ENCODE data around the gene CSNK2B.

Gene CSNK2B

GRCh38 chr6:31631681-31632278, 34.1 kb upstream of the CSNK2B start:
- Histone ChIP-seq H3K27me3 (ENCODE audit: insufficient read depth, insufficient read length) (no peaks in the 10 kb centered on the region), H3K4me1 (ENCODE audit: insufficient read depth, insufficient read length) (peaks cover 2% of the 10 kb centered on the region), H3K4me3 (ENCODE audit: insufficient read length, low read depth) (no peak overlapping the region), H3K9me3 (ENCODE audit: insufficient read depth, low read length) (no peaks in the 10 kb centered on the region), H3K9ac (ENCODE audit: insufficient read length, low read depth) (no peak overlapping the region), H3K36me3 (ENCODE audit: insufficient read depth, insufficient read length, low read length) (peaks cover 97% of the 10 kb centered on the region)
- DNase-seq (ENCODE audit: low read depth, low spot score), result no peak
- TF ChIP-seq ZNF274 (IDR thresholded peaks at IDR 0.05; ENCODE audit: low read depth, low read length), result no peak
- no peak for TF ChIP-seq SUZ12 (IDR thresholded peaks at IDR 0.05; ENCODE audit: extremely low read depth, insufficient read depth, insufficient read length)
- TF ChIP-seq YY1 (IDR thresholded peaks at IDR 0.05; ENCODE audit: insufficient read depth, insufficient read length), result no peak

- H3K9me3 ChIP-seq (ENCODE audit: insufficient read depth, low read length), result no peaks in the 10 kb centered on the region
- TF ChIP-seq YY1 (IDR thresholded peaks at IDR 0.05; ENCODE audit: insufficient read depth, insufficient read length) (no peak), ZNF274 (IDR thresholded peaks at IDR 0.05; ENCODE audit: low read depth, low read length) (no peak), SUZ12 (IDR thresholded peaks at IDR 0.05; ENCODE audit: extremely low read depth, insufficient read depth, insufficient read length) (no peak)
- H3K36me3 ChIP-seq (ENCODE audit: insufficient read depth, insufficient read length, low read length), result peaks cover 97% of the 10 kb centered on the region
- no peak for DNase-seq (ENCODE audit: low read depth, low spot score)
- H3K9ac ChIP-seq (ENCODE audit: insufficient read length, low read depth), result no peak overlapping the region
- no peak overlapping the region for H3K4me3 ChIP-seq (ENCODE audit: insufficient read length, low read depth)
- peaks cover 2% of the 10 kb centered on the region for H3K4me1 ChIP-seq (ENCODE audit: insufficient read depth, insufficient read length)
- no peaks in the 10 kb centered on the region for H3K27me3 ChIP-seq (ENCODE audit: insufficient read depth, insufficient read length)
Observed at GRCh38 chr6:31632279-31632946, 33.5 kb upstream of the CSNK2B start.

- H3K4me1 ChIP-seq (ENCODE audit: insufficient read depth, insufficient read length), result peaks cover 2% of the 10 kb centered on the region
- no peak overlapping the region for H3K9ac ChIP-seq (ENCODE audit: insufficient read length, low read depth)
- DNase-seq (ENCODE audit: low read depth, low spot score), result no peak
- H3K36me3 ChIP-seq (ENCODE audit: insufficient read depth, insufficient read length, low read length), result peaks cover 94% of the 10 kb centered on the region
- TF ChIP-seq ZNF274 (IDR thresholded peaks at IDR 0.05; ENCODE audit: low read depth, low read length) (no peak), SUZ12 (IDR thresholded peaks at IDR 0.05; ENCODE audit: extremely low read depth, insufficient read depth, insufficient read length) (no peak), YY1 (IDR thresholded peaks at IDR 0.05; ENCODE audit: insufficient read depth, insufficient read length) (no peak)
- no peaks in the 10 kb centered on the region for H3K9me3 ChIP-seq (ENCODE audit: insufficient read depth, low read length)
- H3K27me3 ChIP-seq (ENCODE audit: insufficient read depth, insufficient read length), result no peaks in the 10 kb centered on the region
- no peak overlapping the region for H3K4me3 ChIP-seq (ENCODE audit: insufficient read length, low read depth)
Observed at GRCh38 chr6:31633447-31633846, 32.4 kb upstream of the CSNK2B start.

GRCh38 chr6:31634131-31634530, 31.7 kb upstream of the CSNK2B start:
- no peak overlapping the region for H3K9ac ChIP-seq (ENCODE audit: insufficient read length, low read depth)
- H3K4me1 ChIP-seq (ENCODE audit: insufficient read depth, insufficient read length), result peaks cover 2% of the 10 kb centered on the region
- H3K27me3 ChIP-seq (ENCODE audit: insufficient read depth, insufficient read length), result no peaks in the 10 kb centered on the region
- H3K36me3 ChIP-seq (ENCODE audit: insufficient read depth, insufficient read length, low read length), result peaks cover 90% of the 10 kb centered on the region
- TF ChIP-seq SUZ12 (IDR thresholded peaks at IDR 0.05; ENCODE audit: extremely low read depth, insufficient read depth, insufficient read length) (no peak), YY1 (IDR thresholded peaks at IDR 0.05; ENCODE audit: insufficient read depth, insufficient read length) (no peak), ZNF274 (IDR thresholded peaks at IDR 0.05; ENCODE audit: low read depth, low read length) (no peak)
- H3K4me3 ChIP-seq (ENCODE audit: insufficient read length, low read depth), result no peak overlapping the region
- DNase-seq (ENCODE audit: low read depth, low spot score), result no peak
- no peaks in the 10 kb centered on the region for H3K9me3 ChIP-seq (ENCODE audit: insufficient read depth, low read length)

GRCh38 chr6:31634969-31635575, 30.8 kb upstream of the CSNK2B start:
- no peak for DNase-seq (ENCODE audit: low read depth, low spot score)
- Histone ChIP-seq H3K4me1 (ENCODE audit: insufficient read depth, insufficient read length) (peaks cover 2% of the 10 kb centered on the region), H3K27me3 (ENCODE audit: insufficient read depth, insufficient read length) (no peaks in the 10 kb centered on the region), H3K36me3 (ENCODE audit: insufficient read depth, insufficient read length, low read length) (peaks cover 91% of the 10 kb centered on the region), H3K9ac (ENCODE audit: insufficient read length, low read depth) (no peak overlapping the region), H3K4me3 (ENCODE audit: insufficient read length, low read depth) (no peak overlapping the region), H3K9me3 (ENCODE audit: insufficient read depth, low read length) (no peaks in the 10 kb centered on the region; the same call in 1 of the 2 replicates)
- TF ChIP-seq YY1 (IDR thresholded peaks at IDR 0.05; ENCODE audit: insufficient read depth, insufficient read length) (no peak), ZNF274 (IDR thresholded peaks at IDR 0.05; ENCODE audit: low read depth, low read length) (no peak), SUZ12 (IDR thresholded peaks at IDR 0.05; ENCODE audit: extremely low read depth, insufficient read depth, insufficient read length) (no peak)

- Histone ChIP-seq H3K27me3 (ENCODE audit: insufficient read depth, insufficient read length) (no peaks in the 10 kb centered on the region), H3K4me3 (ENCODE audit: insufficient read length, low read depth) (no peak overlapping the region), H3K9ac (ENCODE audit: insufficient read length, low read depth) (no peak overlapping the region), H3K4me1 (ENCODE audit: insufficient read depth, insufficient read length) (peaks cover 2% of the 10 kb centered on the region), H3K36me3 (ENCODE audit: insufficient read depth, insufficient read length, low read length) (peaks cover 91% of the 10 kb centered on the region), H3K9me3 (ENCODE audit: insufficient read depth, low read length) (no peaks in the 10 kb centered on the region; the same call in 1 of the 2 replicates)
- no peak for DNase-seq (ENCODE audit: low read depth, low spot score)
- TF ChIP-seq YY1 (IDR thresholded peaks at IDR 0.05; ENCODE audit: insufficient read depth, insufficient read length) (no peak), ZNF274 (IDR thresholded peaks at IDR 0.05; ENCODE audit: low read depth, low read length) (no peak), SUZ12 (IDR thresholded peaks at IDR 0.05; ENCODE audit: extremely low read depth, insufficient read depth, insufficient read length) (no peak)
Observed at GRCh38 chr6:31636698-31637596, 28.9 kb upstream of the CSNK2B start.
